HAP-1 (cell line): ENCODE data around the gene SPPL3.
"Not testable (repeated sequence)": the region's sequence is repeated elsewhere in the genome, so short reads cannot be mapped to it uniquely, and the experiment has no call there.

ENCODE experiments used
- DNase-seq, 2 experiments: peaks; one replicate each; pipeline ENCODE4 v3.0.0-alpha.2; 2016 to 2020; ENCODE audit warnings: low spot score in 2 of 2
- H3K27me3 ChIP-seq: fragments of 250-450 bp; sonication (Bioruptor Pico); 2 replicates; pipeline ENCODE4 v1.5.1; 2020; ENCODE audit warnings: low read depth, mild to moderate bottlenecking, moderate library complexity
- H3K36me3 ChIP-seq: fragments of 250-450 bp; sonication (Bioruptor Pico); replicated peaks from 2 replicates; pipeline ENCODE4 v1.5.1; 2020; ENCODE audit warnings: mild to moderate bottlenecking
- H3K4me1 ChIP-seq: fragments of 250-450 bp; sonication (Bioruptor Pico); 2 replicates; pipeline ENCODE4 v1.5.1; 2020; ENCODE audit warnings: mild to moderate bottlenecking
- H3K4me3 ChIP-seq: fragments of 250-450 bp; sonication (Bioruptor Pico); 2 replicates; pipeline ENCODE4 v1.5.1; 2020; ENCODE audit warnings: mild to moderate bottlenecking, moderate library complexity
- H3K9me3 ChIP-seq: fragments of 250-450 bp; sonication (Bioruptor Pico); 2 replicates; pipeline ENCODE4 v1.5.1; 2020; ENCODE audit warnings: mild to moderate bottlenecking, moderate library complexity
- in situ Hi-C: fragments of 300-500 bp; cut with MboI; formaldehyde crosslinking; loops from 3 replicates; pipeline ENCODE4 v1.14.3; 2020; ENCODE audit warnings: low sequenced_read_pairs, inconsistent platforms, mixed read lengths

The SPPL3 gene

GRCh38 chr12:120904197-120904773, at the start of gene SPPL3:
Gene SPPL3 (minus strand): TSS chr12:120904358. CDS start chr12:120903867, 491 bp downstream.
- peak; percentile 80 to 94 for DNase-seq
- Histone ChIP-seq H3K4me1 (peaks cover 4% of the 10 kb centered on the region; the same call in 1 of the 2 replicates), H3K9me3 (no peaks in the 10 kb centered on the region), H3K4me3 (peak within 1 kb of the TSS; percentile 68), H3K36me3 (no peaks in the 10 kb centered on the region), H3K27me3 (no peaks in the 10 kb centered on the region)
- in situ Hi-C loops: no loop called here

GRCh38 chr12:120950807-120951206, 46.6 kb upstream of the SPPL3 start:
- H3K4me3 ChIP-seq: no peak overlapping the region
- no peaks in the 10 kb centered on the region for H3K4me1 ChIP-seq
- no peaks in the 10 kb centered on the region for H3K9me3 ChIP-seq
- no peaks in the 10 kb centered on the region for H3K27me3 ChIP-seq
- no peak for DNase-seq
- H3K36me3 ChIP-seq: no peaks in the 10 kb centered on the region
- in situ Hi-C loops: no loop called here

GRCh38 chr12:120950260-120950799, 46.2 kb upstream of the SPPL3 start:
- H3K4me1 ChIP-seq, H3K9me3 ChIP-seq, H3K27me3 ChIP-seq, in situ Hi-C loops, H3K36me3 ChIP-seq, DNase-seq, H3K4me3 ChIP-seq: not testable (repeated sequence)

- DNase-seq, H3K36me3 ChIP-seq, H3K4me1 ChIP-seq, H3K27me3 ChIP-seq, H3K9me3 ChIP-seq, in situ Hi-C loops, H3K4me3 ChIP-seq: not testable (repeated sequence)
These were observed 41.4 kb upstream of the SPPL3 start for GRCh38 chr12:120945516-120945915.

- no peaks in the 10 kb centered on the region for H3K4me1 ChIP-seq
- H3K9me3 ChIP-seq: no peaks in the 10 kb centered on the region
- no peaks in the 10 kb centered on the region for H3K27me3 ChIP-seq
- in situ Hi-C loops: no loop called here
- H3K36me3 ChIP-seq: no peaks in the 10 kb centered on the region
- no peak overlapping the region for H3K4me3 ChIP-seq
- peak; percentile 58 to 87 for DNase-seq
These were observed 40.6 kb upstream of the SPPL3 start for GRCh38 chr12:120944645-120945217.

GRCh38 chr12:120943482-120943881, 39.3 kb upstream of the SPPL3 start:
- H3K36me3 ChIP-seq: no peaks in the 10 kb centered on the region
- no peaks in the 10 kb centered on the region for H3K4me1 ChIP-seq
- DNase-seq: no peak
- in situ Hi-C loops: no loop called here
- H3K4me3 ChIP-seq: no peak overlapping the region
- H3K27me3 ChIP-seq: no peaks in the 10 kb centered on the region
- H3K9me3 ChIP-seq: no peaks in the 10 kb centered on the region

GRCh38 chr12:120941846-120942405, 37.8 kb upstream of the SPPL3 start:
- H3K4me3 ChIP-seq: no peak overlapping the region
- DNase-seq: no peak
- no peaks in the 10 kb centered on the region for H3K9me3 ChIP-seq
- in situ Hi-C loops: no loop called here
- no peaks in the 10 kb centered on the region for H3K27me3 ChIP-seq
- H3K36me3 ChIP-seq: no peaks in the 10 kb centered on the region
- no peaks in the 10 kb centered on the region for H3K4me1 ChIP-seq

GRCh38 chr12:120941412-120941811, 37.3 kb upstream of the SPPL3 start:
- no peak overlapping the region for H3K4me3 ChIP-seq
- no peaks in the 10 kb centered on the region for H3K36me3 ChIP-seq
- H3K27me3 ChIP-seq: no peaks in the 10 kb centered on the region
- no peak for DNase-seq
- H3K9me3 ChIP-seq: no peaks in the 10 kb centered on the region
- in situ Hi-C loops: no loop called here
- H3K4me1 ChIP-seq: no peaks in the 10 kb centered on the region

- H3K9me3 ChIP-seq: no peaks in the 10 kb centered on the region
- H3K4me3 ChIP-seq: no peak overlapping the region
- no peak for DNase-seq
- H3K4me1 ChIP-seq: no peaks in the 10 kb centered on the region
- no peaks in the 10 kb centered on the region for H3K27me3 ChIP-seq
- in situ Hi-C loops: no loop called here
- no peaks in the 10 kb centered on the region for H3K36me3 ChIP-seq
These were observed 36.6 kb upstream of the SPPL3 start for GRCh38 chr12:120940799-120941198.

GRCh38 chr12:120940006-120940405, 35.8 kb upstream of the SPPL3 start:
- in situ Hi-C loops: no loop called here

GRCh38 chr12:120939523-120939922, 35.4 kb upstream of the SPPL3 start:
- DNase-seq: no peak
- Histone ChIP-seq H3K27me3 (no peaks in the 10 kb centered on the region), H3K9me3 (no peaks in the 10 kb centered on the region), H3K4me3 (no peak overlapping the region), H3K36me3 (no peaks in the 10 kb centered on the region), H3K4me1 (no peaks in the 10 kb centered on the region)
- in situ Hi-C loops: no loop called here

More at GRCh38 chr12:120940006-120940405, 35.8 kb upstream of the SPPL3 start:
- H3K4me3 ChIP-seq: no peak overlapping the region
- no peaks in the 10 kb centered on the region for H3K4me1 ChIP-seq
- H3K27me3 ChIP-seq: no peaks in the 10 kb centered on the region
- H3K9me3 ChIP-seq: no peaks in the 10 kb centered on the region
- no peaks in the 10 kb centered on the region for H3K36me3 ChIP-seq
- no peak for DNase-seq

GRCh38 chr12:120938496-120938895, 34.3 kb upstream of the SPPL3 start:
- in situ Hi-C loops: no loop called here
- Histone ChIP-seq H3K36me3 (no peaks in the 10 kb centered on the region), H3K27me3 (no peaks in the 10 kb centered on the region), H3K9me3 (no peaks in the 10 kb centered on the region), H3K4me3 (no peak overlapping the region), H3K4me1 (no peaks in the 10 kb centered on the region)
- no peak for DNase-seq

GRCh38 chr12:120936197-120936596, 32.0 kb upstream of the SPPL3 start:
- in situ Hi-C loops: no loop called here
- no peak for DNase-seq
- Histone ChIP-seq H3K36me3 (no peaks in the 10 kb centered on the region), H3K27me3 (no peaks in the 10 kb centered on the region), H3K4me1 (no peaks in the 10 kb centered on the region), H3K4me3 (no peak overlapping the region), H3K9me3 (no peaks in the 10 kb centered on the region)

GRCh38 chr12:120933786-120934185, 29.6 kb upstream of the SPPL3 start:
- Histone ChIP-seq H3K4me3 (no peak overlapping the region), H3K4me1 (no peaks in the 10 kb centered on the region), H3K27me3 (no peaks in the 10 kb centered on the region), H3K9me3 (no peaks in the 10 kb centered on the region), H3K36me3 (no peaks in the 10 kb centered on the region)
- in situ Hi-C loops: no loop called here
- DNase-seq: no peak
